Fibroblast of gingiva (primary cell): ENCODE results near the gene AXIN1.
"Not testable (repeated sequence)": the region's sequence is repeated elsewhere in the genome, so short reads cannot be mapped to it uniquely, and the experiment has no call there.

Experiments
- DNase-seq: peaks from one replicate; pipeline ENCODE4 v3.0.0-alpha.2; 2011; ENCODE audit warnings: low read depth

AXIN1 gene

DNA sequence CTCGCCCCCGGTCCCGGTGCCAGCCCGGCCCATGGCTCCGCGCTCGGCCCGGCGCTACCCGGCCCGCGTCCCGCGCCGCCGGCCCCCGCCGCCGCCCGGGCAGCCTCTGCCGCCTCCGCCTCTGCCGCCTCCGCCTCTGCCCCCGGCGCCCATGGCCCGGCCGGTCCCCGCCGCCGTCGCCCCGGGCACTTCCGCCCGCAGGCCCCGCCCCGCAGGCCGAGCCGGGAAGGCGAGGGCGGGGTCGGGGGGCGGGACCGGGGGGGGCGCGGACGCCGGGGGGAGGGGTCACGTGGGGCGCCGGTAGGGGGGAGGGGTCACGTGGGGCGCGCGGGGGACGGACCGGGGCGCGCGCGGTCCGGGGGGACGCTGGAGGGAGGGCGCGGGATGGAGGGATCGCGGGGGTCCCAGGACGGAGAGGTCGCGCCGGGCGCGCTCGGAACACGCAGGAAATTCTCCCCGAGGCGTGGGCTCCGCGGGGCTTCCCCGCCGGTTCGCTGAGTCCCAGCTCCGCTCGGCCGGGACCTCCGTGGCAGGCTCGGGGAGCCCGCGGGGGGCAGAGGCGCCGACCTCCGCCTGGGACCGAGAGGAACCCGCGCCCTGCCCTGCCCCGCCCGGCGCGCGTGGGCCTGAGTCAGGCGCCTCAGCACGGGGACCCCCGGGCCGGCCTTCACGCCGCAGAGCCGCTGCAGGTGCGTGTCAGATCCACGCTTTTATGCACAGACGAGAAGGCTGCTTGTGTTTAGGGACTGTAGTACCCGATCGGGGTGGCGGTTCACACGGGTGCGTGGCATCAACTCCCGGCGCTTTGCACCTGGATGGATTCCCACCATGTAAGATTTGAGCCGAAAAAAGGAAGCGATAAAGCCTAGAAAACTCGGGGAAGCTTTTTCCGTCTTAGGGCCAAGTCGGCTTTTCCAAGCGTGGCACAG is 29.5 kb upstream of the AXIN1 start, which contains the start of gene PGAP6:
PGAP6 (minus strand) TSS at position 190 of the 929 bp plus-strand sequence; CDS start at position 33, 157 bp downstream.
- peak; percentile 53 for DNase-seq

GRCh38 chr16:381012-381788 is 28.7 kb upstream of the AXIN1 start:
- DNase-seq, result no peak

- no peak for DNase-seq
These were observed 28.2 kb upstream of the AXIN1 start for GRCh38 chr16:380762-381011.

DNA sequence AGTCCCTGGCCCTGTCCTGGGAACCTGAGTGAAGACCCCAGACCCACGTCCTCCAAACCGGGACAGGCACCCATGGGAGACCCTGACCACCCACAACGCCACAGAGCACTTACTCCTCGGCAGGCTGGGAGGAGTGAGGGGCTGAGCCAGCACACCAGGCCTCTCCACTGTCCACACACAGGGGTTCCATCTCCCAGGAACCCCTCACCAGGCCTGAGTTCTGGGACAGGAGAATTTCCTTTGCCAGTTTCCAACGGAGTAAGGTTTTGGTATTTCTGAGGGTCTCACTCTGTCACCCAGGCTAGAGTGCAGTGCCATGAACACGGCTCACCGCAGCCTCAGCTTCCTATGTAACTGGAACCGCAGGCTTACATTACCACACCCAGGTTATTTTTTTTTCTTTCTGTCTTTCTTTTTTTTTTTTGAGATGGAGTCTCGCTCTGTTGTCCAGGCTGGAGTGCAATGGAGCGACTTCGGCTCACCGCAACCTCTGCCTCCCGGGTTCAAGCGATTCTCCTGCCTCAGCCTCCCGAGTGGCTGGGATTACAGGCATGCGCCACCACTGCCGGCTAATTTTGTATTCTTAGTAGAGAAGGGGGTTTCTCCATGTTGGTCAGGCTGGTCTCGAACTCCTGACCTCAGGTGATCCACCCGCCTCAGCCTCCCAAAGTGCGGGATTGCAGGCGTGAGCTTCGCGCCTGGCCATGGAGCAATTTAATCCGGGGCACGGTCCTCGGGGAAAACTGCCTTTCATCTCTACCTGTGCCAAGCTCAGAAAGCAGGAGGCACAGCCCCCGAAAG is 27.6 kb upstream of the AXIN1 start:
- DNase-seq, result no peak

GRCh38 chr16:379183-379960 is 26.8 kb upstream of the AXIN1 start:
- DNase-seq, result no peak

DNA sequence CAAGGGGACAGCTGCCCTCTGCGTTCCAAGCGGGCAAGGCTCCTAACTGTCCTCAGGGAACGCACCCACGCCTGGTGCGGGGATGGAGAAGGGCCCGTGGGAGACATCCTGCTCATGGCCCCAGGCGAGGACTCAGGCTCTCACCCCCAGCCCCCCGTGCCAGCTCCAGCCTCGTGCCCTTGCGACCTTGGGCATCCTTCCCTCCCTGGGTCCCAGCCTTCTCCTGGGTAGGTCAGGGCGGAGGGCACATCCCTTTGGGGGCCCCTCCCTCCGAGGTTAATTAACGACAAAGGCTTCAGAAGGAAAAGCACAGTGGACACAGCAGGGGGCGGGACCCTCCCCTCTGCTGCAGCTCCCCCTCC is 26.3 kb upstream of the AXIN1 start:
- DNase-seq, result no peak

DNA sequence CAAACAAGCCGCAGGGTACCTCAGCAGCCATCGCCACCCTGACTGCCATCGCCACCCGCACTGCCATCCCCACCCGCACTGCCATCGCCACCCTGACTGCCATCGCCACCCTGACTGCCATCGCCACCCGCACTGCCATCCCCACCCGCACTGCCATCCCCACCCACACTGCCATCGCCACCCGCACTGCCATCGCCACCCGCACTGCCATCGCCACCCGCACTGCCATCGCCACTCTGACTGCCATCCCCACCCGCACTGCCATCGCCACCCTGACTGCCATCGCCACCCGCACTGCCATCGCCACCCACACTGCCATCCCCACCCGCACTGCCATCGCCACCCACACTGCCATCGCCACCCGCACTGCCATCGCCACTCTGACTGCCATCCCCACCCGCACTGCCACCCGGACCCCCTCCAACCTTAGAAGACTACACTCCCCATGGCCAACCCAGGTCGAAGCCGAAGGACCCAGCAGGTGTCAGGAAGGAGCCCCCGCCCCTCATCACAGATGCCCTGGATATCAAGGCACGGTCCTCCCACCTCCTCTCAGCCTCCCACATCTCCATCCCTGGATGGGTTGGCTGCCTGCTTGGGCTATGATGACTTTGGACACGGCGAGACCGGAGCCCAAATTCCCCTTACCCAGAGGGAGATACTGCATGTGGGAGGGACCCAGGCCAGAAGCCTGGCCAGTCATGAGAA is 25.7 kb upstream of the AXIN1 start:
- not testable (repeated sequence) for DNase-seq

- no peak for DNase-seq
These were observed 25.0 kb upstream of the AXIN1 start for GRCh38 chr16:377419-377951.

DNA sequence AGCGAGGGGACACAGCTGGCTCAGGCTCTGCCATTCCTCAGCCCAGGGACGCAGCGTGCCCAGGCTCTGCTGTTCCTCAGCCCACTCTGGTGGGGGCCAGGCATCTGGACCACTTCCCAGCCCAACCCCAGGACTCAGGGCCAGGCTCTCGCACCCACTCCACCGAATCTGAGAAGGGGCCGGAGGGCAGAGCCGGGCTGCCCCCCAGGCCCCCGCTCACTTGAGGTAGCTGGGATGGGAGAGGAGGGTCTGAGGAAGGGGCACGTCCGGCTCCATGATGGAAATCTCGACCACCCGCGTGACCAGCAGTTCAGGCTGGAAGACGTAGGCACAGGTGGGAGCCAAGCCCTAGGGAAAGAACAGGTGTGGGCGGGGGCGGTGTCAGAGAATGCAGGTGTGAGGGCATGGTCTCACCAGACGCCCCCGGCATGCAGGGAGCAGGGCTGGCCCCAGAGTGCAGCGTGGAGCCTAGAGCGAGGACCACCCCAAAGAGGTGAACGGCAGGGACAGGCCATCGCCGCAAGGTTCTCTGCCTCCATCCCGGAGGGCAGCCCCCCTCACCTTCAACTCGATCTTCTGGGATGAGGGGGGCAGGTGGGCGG is 24.4 kb upstream of the AXIN1 start:
- no peak for DNase-seq

- DNase-seq, result no peak
These were observed 23.6 kb upstream of the AXIN1 start for GRCh38 chr16:375927-376816.

DNA sequence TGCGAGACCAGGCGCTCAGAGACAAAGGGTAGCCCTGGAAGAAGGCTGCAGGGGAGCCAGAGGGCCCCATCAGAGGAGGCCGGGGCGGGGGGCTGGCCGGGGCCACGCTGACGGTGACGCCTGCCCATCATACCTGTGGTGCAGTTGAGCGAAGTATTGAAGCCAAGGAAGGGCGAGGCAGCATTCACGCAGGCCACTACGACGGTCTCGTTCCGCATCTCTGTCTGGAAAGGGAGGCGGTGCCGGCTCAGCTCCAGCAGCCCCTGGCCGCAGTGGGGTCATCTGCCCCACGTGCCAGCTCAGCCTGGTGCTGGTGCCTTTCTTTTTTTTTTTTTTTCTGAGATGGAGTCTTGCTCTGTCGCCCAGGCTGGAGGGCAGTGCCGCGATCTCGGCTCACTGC is 22.7 kb upstream of the AXIN1 start:
- no peak for DNase-seq

- DNase-seq, result no peak
These were observed 22.0 kb upstream of the AXIN1 start for GRCh38 chr16:374616-374926.

DNA sequence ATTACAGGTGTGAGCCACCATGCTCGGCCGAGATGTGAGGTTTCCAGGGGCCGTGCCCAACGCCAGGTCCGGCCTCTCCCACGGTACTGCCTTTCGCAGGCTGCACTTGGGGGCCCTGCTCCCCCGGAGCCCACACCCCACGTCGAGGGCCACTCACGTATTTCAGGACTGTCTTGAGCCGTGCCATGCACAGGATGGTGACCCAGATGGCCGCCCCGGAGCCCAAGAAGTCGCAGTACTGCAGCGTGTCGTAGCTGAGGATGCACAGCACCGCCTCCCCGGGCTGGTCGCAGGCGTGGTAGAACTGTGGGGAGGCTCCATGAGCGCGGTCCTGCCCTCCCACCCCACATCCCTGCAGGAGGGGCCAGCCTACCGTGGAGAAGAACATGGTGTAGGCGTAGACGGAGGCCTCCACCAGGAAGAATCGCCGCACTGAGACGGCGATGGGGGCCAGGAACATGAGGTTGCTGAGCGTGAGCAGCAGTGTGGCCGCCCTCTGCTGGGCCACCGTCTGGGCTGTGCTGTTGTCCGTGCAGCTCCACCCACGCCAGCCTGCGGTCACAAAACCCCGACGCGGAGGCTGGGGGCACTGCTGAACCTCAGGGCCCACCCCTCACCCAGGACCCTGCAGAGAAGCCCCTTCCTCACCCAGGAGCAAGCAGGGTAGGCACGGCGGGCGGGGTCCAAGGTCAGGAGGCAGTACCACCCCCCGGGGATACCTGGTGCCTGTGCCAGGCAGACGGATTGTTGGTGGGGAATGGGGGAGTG is 21.5 kb upstream of the AXIN1 start:
- no peak for DNase-seq

DNA sequence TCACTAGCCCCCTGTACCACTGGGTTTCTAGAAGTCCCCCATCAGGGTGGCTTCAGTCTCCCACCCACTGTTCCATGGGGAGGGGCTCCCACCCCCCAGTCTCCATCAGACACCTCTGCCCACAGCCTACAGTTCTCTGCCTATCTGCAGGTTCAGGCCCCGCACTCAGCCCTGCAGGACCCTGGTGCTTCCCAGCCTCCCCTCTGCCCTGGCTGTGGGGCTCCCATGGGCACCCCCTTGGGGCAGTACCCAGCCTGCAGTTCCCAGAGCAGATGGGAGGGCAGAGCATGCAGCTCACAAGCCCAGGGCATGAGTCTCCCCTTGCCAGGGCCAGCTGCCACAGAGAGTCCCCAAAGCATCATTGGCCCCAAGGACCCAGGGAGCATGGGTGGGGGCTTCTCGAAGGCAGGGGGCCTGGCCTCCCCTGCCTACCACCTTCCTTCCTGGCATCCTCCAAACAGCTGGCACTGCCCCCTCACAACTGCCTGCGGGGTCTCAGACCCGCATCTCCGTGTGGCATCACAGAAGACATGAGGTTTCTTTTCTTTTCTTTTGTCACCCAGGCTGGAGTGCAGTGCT is 20.6 kb upstream of the AXIN1 start:
- no peak for DNase-seq

- DNase-seq, result no peak
These were observed 19.9 kb upstream of the AXIN1 start for GRCh38 chr16:372302-372983.

GRCh38 chr16:371515-372301 is 19.2 kb upstream of the AXIN1 start:
- no peak for DNase-seq

DNA sequence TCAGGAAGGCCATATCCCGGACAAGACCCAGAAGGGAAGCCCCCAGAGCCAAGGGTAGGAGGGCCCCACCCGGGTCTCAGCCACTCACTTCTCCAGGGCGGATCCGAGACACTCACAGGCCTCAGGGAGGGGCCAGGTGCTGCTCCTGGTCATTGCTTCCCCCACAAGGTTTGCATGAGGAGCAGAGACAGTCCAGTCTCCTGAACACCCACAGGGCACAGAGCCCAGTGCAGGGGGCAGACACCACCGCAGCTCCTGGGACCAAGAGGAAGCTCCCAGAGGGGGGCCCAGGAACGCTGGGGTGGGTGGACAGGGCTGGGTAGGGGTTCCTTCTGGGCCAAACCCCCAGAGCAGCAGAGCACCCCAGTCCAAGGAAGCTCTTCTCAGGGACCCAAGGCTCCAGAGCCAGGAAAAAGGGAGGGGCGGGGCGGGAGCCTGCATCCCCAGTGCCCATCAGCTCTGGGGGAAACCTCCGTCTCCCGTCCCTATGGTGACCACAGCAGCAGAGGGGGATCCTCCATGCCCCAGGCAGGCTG is 18.5 kb upstream of the AXIN1 start:
- no peak for DNase-seq
